Measurements from ENCODE around the gene RHOJ. TPM values are rescaled to one million over a fixed set of nuclear protein-coding genes. Genes with fewer than 3 reads are reported as not detected.

Gene RHOJ
- total and polyA plus RNA-seq, 8 donors = 1.5 to 6.7 (median 3.2) TPM

GRCh38 chr14:63267171-63267570 lies 62.9 kb downstream of the RHOJ start:
- 59 to 60% methylated on average over 3 of the region's 3 CpGs for WGBS, 2 donors
- Histone ChIP-seq H3K4me3 (no peak overlapping the region), H3K36me3 (no peaks in the 10 kb centered on the region), H3K27me3 (no peaks in the 10 kb centered on the region), H3K9me3 (no peaks in the 10 kb centered on the region), H3K27ac (no peak overlapping the region), H3K4me1 (no peaks in the 10 kb centered on the region)
- no peak for TF ChIP-seq CTCF (IDR thresholded peaks at IDR 0.05)
- ATAC-seq (no peak), FAIRE-seq (no peak), DNase-seq (no peak)
- intact Hi-C loops (cut with DNase I) = no loop called here

DNA sequence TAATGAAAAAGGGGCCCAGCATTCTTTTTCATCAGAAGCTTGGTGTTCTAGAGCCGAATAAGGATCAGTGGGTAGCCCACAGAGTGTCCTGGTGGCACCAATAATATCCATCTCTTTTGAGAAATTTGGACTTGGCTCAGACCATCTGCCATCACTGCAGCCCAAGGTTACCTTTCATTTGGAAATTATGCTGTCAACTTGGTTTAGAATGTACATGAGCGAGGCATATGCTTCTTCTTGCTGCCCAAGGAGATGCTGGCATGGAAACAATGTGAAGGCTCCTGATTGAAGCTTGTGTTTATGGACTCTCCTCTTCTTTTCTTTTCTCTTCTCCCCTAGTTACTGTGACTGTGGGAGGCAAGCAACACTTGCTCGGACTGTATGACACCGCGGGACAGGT lies 64.5 kb downstream of the RHOJ start:
- ATAC-seq (no peak), DNase-seq (no peak), FAIRE-seq (no peak)
- intact Hi-C loops (cut with DNase I) = no loop called here
- no peak for TF ChIP-seq CTCF (IDR thresholded peaks at IDR 0.05)
- Histone ChIP-seq H3K27ac (no peak overlapping the region), H3K9me3 (no peaks in the 10 kb centered on the region), H3K36me3 (no peaks in the 10 kb centered on the region), H3K4me1 (no peaks in the 10 kb centered on the region), H3K4me3 (no peak overlapping the region), H3K27me3 (no peaks in the 10 kb centered on the region)
- WGBS, 2 donors = 70 to 92% methylated on average over 5 of the region's 5 CpGs

- H3K4me1 ChIP-seq = no peaks in the 10 kb centered on the region
- no peaks in the 10 kb centered on the region for H3K36me3 ChIP-seq
- intact Hi-C loops (cut with DNase I) = loop anchor here in 1 of 3 donors (10.0 kb wide), 2 partner anchors 95 to 1105 kb away; no protein-coding TSS in a partner anchor
- WGBS, 2 donors = 73 to 87% methylated on average over 11 of the region's 11 CpGs
- TF ChIP-seq CTCF (IDR thresholded peaks at IDR 0.05) = no peak
- DNase-seq (no peak), ATAC-seq (peak in 1 of 4 donors; percentile 25), FAIRE-seq (no peak)
- no peak overlapping the region for H3K27ac ChIP-seq
- H3K9me3 ChIP-seq = no peaks in the 10 kb centered on the region
- no peaks in the 10 kb centered on the region for H3K27me3 ChIP-seq
- no peak overlapping the region for H3K4me3 ChIP-seq
Observed at GRCh38 chr14:63269561-63270225, 65.5 kb downstream of the RHOJ start.

DNA sequence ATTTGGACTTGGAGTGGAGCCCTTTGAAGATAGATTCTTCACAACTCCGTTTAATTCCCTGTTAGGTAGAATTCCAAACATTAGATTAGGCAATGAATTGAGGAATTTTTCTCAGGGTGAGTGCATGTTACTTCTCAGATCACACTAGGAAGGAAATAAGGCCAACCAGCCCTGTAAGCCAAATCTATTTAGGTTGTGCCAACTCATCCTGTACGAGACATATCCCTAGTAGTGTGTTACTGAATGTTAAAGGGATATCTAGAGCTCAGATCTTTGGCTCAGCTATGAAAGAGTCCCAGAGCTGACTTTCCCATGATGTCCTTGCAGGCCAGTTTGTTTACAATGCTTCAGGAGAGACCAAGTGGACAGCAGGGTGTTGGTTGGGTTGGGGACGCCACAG lies 68.9 kb downstream of the RHOJ start:
- Histone ChIP-seq H3K36me3 (no peaks in the 10 kb centered on the region), H3K9me3 (no peaks in the 10 kb centered on the region), H3K4me1 (no peaks in the 10 kb centered on the region), H3K4me3 (no peak overlapping the region), H3K27ac (no peak overlapping the region), H3K27me3 (no peaks in the 10 kb centered on the region)
- FAIRE-seq (no peak), ATAC-seq (no peak), DNase-seq (no peak)
- intact Hi-C loops (cut with DNase I) = loop anchor here in 1 of 3 donors (10.0 kb wide), 2 partner anchors 98 to 1108 kb away; no protein-coding TSS in a partner anchor
- TF ChIP-seq CTCF (IDR thresholded peaks at IDR 0.05) = no peak
- WGBS, 2 donors = 61 to 67% methylated on average over 3 of the region's 3 CpGs

Data from pancreas (tissue), 10 donors.